Fibroblast of villous mesenchyme (primary cell): Measurements from ENCODE around the gene SLC25A4. TPM values are rescaled to one million over a fixed set of nuclear protein-coding genes. Genes with fewer than 3 reads are reported as not detected.
"Not testable (repeated sequence)": the region's sequence is repeated elsewhere in the genome, so short reads cannot be mapped to it uniquely, and the experiment has no call there.

Experiments used
- DNase-seq: peaks from one replicate; pipeline ENCODE4 v3.0.0-alpha.2; 2010; ENCODE audit warnings: low read depth
- H3K4me3 ChIP-seq: 2 replicates; pipeline ENCODE4 v1.5.1; 2011; ENCODE audit warnings: low read depth, mild to moderate bottlenecking, low read length
- total RNA-seq: library from RNA; depleted of rRNA; stranded (reverse); fragments of >200 nt; gene quantifications from 2 replicates; pipeline ENCODE4 v1.2.3, GENCODE V29; 2012
- TF ChIP-seq, protein P1 (sequence below): IDR thresholded peaks from 2 replicates; pipeline ENCODE4 v1.5.1; 2012; ENCODE audit warnings: low read depth, mild to moderate bottlenecking, low read length; ENCODE audit not compliant: insufficient read depth

The SLC25A4 gene
- total RNA-seq, 1 donor = 14.7 TPM

DNA sequence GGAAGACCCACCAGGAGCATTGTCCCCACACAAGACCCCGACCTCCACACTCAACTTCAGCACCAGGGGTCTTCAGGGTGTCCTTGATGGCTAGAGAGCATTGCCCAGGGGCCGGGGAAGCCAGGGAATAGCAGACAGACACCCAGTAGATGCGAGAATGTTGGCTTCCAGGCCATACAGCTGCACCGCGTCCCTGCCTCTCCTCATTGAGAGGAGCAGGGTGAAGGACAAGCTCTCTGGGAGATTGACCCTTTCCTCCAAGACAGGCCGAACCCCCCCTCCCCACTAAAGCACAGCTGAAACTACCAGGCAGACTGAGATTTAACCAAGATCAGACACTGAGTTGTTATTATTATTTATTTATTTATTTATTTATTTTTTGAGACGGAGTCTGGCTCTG lies 42.6 kb upstream of the SLC25A4 start:
- TF ChIP-seq, protein P1, sequence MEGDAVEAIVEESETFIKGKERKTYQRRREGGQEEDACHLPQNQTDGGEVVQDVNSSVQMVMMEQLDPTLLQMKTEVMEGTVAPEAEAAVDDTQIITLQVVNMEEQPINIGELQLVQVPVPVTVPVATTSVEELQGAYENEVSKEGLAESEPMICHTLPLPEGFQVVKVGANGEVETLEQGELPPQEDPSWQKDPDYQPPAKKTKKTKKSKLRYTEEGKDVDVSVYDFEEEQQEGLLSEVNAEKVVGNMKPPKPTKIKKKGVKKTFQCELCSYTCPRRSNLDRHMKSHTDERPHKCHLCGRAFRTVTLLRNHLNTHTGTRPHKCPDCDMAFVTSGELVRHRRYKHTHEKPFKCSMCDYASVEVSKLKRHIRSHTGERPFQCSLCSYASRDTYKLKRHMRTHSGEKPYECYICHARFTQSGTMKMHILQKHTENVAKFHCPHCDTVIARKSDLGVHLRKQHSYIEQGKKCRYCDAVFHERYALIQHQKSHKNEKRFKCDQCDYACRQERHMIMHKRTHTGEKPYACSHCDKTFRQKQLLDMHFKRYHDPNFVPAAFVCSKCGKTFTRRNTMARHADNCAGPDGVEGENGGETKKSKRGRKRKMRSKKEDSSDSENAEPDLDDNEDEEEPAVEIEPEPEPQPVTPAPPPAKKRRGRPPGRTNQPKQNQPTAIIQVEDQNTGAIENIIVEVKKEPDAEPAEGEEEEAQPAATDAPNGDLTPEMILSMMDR = no peak
- no peak overlapping the region for H3K4me3 ChIP-seq
- no peak for DNase-seq

DNA sequence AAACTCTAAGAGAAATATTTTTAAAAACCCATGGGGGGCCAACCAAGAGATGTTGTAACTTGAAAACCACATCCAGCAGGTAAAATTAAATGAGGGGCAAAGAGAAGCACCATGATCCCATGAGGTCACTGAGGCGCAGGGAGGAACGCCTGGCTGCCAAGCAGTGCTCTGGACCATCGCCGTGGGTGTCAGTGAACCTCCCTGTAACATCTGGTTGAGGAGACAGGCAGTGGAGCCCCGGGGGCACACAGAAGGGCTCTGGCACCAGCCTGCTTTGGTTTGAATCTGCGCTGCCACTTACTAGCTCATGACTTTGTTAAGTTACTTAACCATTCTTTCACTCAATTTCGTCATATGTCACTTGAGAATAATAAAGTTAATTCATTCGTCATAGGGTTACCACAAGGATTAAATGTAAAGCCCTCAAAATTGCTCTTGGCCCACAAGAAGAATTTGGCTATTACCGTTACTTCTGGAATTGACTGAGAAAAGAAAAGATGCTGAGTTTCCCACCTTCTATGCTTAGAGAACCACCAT lies 41.6 kb upstream of the SLC25A4 start:
- DNase-seq = no peak
- no peak overlapping the region for H3K4me3 ChIP-seq
- TF ChIP-seq, protein P1 = no peak

DNA sequence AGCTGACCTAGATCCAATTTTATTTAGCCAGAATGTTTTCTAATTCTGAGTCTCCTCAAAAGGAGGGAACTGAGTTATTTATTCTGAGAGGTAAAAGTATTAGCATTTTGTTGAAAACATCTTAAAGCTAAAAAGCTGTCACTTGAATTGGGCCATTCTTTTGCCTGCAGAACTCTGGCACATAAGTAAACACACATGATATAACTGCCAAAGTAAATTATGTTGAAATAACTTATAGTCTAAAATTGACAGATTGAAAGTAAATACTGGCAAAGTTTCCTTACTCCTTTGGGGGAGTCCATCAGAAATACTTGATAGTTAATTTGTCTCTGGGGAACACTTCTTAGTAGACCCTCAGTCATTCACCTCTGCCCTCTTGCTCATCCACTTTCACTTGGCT lies 38.3 kb upstream of the SLC25A4 start:
- no peak for DNase-seq
- H3K4me3 ChIP-seq = no peak overlapping the region
- TF ChIP-seq, protein P1 = no peak

DNA sequence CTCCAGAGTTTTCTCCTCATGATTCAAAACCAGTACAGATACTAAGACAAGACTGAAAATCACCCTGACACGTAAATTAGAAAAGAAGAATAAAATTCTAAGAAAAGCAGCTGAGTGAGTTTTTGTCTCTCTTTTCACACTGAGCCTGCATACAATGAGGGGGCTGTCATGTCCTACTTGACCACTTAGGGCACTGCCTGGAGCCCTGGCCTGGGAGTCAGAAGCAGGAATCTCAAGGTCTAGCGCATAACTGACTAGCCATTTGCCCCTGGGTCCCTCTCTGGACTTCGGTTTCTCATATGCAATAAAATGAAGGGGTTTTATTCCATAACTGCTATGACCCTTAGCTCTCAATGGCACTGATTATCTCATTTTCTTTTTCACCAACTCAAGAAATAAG lies 36.7 kb upstream of the SLC25A4 start:
- no peak for DNase-seq
- TF ChIP-seq, protein P1 = no peak
- H3K4me3 ChIP-seq = no peak overlapping the region

- not testable (repeated sequence) for DNase-seq, H3K4me3 ChIP-seq
Measured at GRCh38 chr4:185107574-185107973, 35.5 kb upstream of the SLC25A4 start.

DNA sequence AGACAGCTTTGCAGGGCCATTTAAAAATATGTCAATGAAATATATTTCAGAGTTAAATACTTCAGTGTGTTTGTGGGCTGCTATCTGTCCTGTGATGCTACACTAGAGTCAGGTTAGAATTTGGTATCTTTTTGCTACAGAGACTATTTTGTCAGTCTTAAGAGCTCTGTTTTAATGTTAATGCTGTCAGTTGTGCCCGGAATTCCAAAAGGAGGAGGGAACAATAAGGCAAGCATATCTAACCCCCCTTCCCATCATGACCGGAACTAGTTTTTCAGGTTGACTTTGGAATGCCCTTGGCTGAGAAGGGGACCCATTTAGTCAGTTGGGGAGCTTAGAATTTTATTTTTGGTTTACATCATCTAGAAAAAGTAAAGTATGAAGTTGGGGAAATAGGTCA lies 34.9 kb upstream of the SLC25A4 start:
- TF ChIP-seq, protein P1 = no peak
- no peak overlapping the region for H3K4me3 ChIP-seq
- no peak for DNase-seq

- no peak overlapping the region for H3K4me3 ChIP-seq
- DNase-seq = no peak
- TF ChIP-seq, protein P1 = no peak
Measured at GRCh38 chr4:185108669-185109068, 34.4 kb upstream of the SLC25A4 start.

DNA sequence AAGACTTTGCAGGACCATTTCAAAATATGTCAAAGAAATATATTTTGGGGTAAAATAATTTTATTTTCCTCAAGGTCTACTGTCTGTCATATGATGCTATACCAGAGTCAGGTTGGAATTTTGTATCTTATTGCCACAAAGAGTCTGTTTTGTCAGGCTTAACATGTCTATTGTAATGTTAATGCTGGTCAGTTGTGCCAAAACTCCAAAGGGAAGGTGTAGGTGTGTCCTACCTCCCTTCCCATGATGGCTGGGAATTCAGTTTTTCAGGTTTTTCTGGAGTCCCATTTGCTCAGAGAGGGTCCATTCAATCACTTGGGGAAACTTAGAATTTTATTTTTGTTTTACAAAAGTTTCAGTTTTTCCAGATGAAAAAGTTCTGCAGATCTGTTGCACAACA lies 33.3 kb upstream of the SLC25A4 start:
- TF ChIP-seq, protein P1 = no peak
- no peak for DNase-seq
- no peak overlapping the region for H3K4me3 ChIP-seq
